Panc1 (cell line): ENCODE measurements around the gene NUAK2. TPM values are rescaled to one million over a fixed set of nuclear protein-coding genes. Genes with fewer than 3 reads are reported as not detected.

Source experiments
- ATAC-seq: fragments of 200-7000 bp; cut with Tn5 transposase; 2 replicates; pipeline ENCODE4 v1.9.1; 2020; ENCODE audit warnings: mild to moderate bottlenecking, moderate library complexity
- BruUV-seq: library from RNA; stranded (reverse); fragments of 400-500 nt; replicated peaks from 2 replicates; lab custom pipeline; 2021; lab: Mats Ljungman, UMichigan
- CTCF ChIA-PET: fragments of 300-600 bp; sonication (Branson Sonifier 250); formaldehyde crosslinking; loops from one replicate; lab custom pipeline; 2022; ENCODE audit warnings: antibody characterized with exemption; lab: Charles Lee
- POLR2A ChIA-PET: fragments of 300-600 bp; sonication (Branson Sonifier 250); formaldehyde crosslinking; loops from one replicate; lab custom pipeline; 2022; ENCODE audit warnings: antibody characterized with exemption; lab: Charles Lee
- DNase-seq: peaks from one replicate; pipeline ENCODE4 v3.0.0-alpha.2; 2010; ENCODE audit warnings: low read depth, low spot score
- H3K27ac ChIP-seq: 2 replicates; pipeline ENCODE4 v1.5.1; 2011; ENCODE audit warnings: mild to moderate bottlenecking, low read length, inconsistent platforms
- H3K27me3 ChIP-seq: fragments of 200-500 bp; sonication (Bioruptor generic); 2 replicates; pipeline ENCODE4 v1.6.0; 2014; ENCODE audit warnings: low read length, inconsistent platforms; ENCODE audit not compliant: control insufficient read depth, insufficient read depth
- H3K36me3 ChIP-seq: fragments of 200-500 bp; sonication (Bioruptor generic); 2 replicates; pipeline ENCODE4 v1.5.1; 2014; ENCODE audit warnings: inconsistent platforms, mild to moderate bottlenecking, low read length, moderate library complexity; ENCODE audit not compliant: control insufficient read depth, insufficient read depth
- H3K4me1 ChIP-seq: 2 replicates; pipeline ENCODE4 v1.5.1; 2011; ENCODE audit warnings: inconsistent platforms, mild to moderate bottlenecking, low read length, moderate library complexity; ENCODE audit not compliant: control insufficient read depth, insufficient read depth
- H3K4me3 ChIP-seq, 2 experiments: 2 replicates each; pipeline ENCODE4 v1.5.1; 2011 to 2012; ENCODE audit warnings: low read depth in 2 of 2, low read length in 2 of 2, mild to moderate bottlenecking in 2 of 2, inconsistent platforms in 1 of 2, moderate library complexity in 1 of 2
- H3K9me3 ChIP-seq: fragments of 200-500 bp; sonication (Bioruptor generic); 2 replicates; pipeline ENCODE4 v1.5.1; 2014; ENCODE audit warnings: low read depth, mild to moderate bottlenecking, inconsistent platforms, low read length, moderate library complexity; ENCODE audit not compliant: control insufficient read depth, insufficient read depth
- POLR2AphosphoS5 ChIP-seq: IDR thresholded peaks from 2 replicates; pipeline ENCODE4 v1.6.1; 2012; ENCODE audit warnings: mild to moderate bottlenecking, low read depth, low read length, moderate library complexity
- SIN3A ChIP-seq: IDR thresholded peaks from 2 replicates; pipeline ENCODE4 v1.6.1; 2012; ENCODE audit warnings: low read depth, mild to moderate bottlenecking, low read length, moderate library complexity, borderline replicate concordance; ENCODE audit not compliant: insufficient read depth
- TCF7L2 ChIP-seq: IDR thresholded peaks from 2 replicates; pipeline ENCODE4 v1.6.1; 2011; ENCODE audit warnings: mild to moderate bottlenecking, low read depth, low read length, inconsistent platforms
- in situ Hi-C: cut with HindIII; loops from 2 replicates; pipeline ENCODE4 v1.10.0; 2016; ENCODE audit warnings: low sequenced_read_pairs, low pct_unique_long_range_greater_than_20kb
- intact Hi-C: fragments of 100-400 bp; cut with micrococcal nuclease; formaldehyde crosslinking; loops from one replicate; pipeline ENCODE4 v1.10.0; 2022; ENCODE audit not compliant: unreplicated experiment
- total RNA-seq: library from RNA; stranded (reverse); gene quantifications from one replicate; pipeline ENCODE4 v1.2.1, GENCODE V29; 2021; ENCODE audit not compliant: unreplicated experiment
- TF ChIP-seq, protein P1 (sequence below): fragments of 450-650 bp; IDR thresholded peaks from 2 replicates; pipeline ENCODE4 v1.5.1; 2017; ENCODE audit warnings: mild to moderate bottlenecking
- TF ChIP-seq, protein P2 (sequence below), 2 experiments: IDR thresholded peaks; 2 replicates each; pipeline ENCODE4 v1.6.1; 2011 to 2012; ENCODE audit warnings: low read depth in 2 of 2, control low read depth in 1 of 2, low read length in 1 of 2, mild to moderate bottlenecking in 1 of 2, moderate library complexity in 1 of 2; ENCODE audit not compliant: insufficient read depth in 1 of 2

Gene NUAK2
- total RNA-seq, 1 experiment from 2014 or later: 17.4 TPM

- POLR2A ChIA-PET: no interaction called here
- intact Hi-C loops (no loop called here), in situ Hi-C loops (no loop called here)
- DNase-seq (no peak), ATAC-seq (no peak)
- peak overlapping the region; percentile 53 for H3K27ac ChIP-seq
- peaks cover 27% of the 10 kb centered on the region for H3K4me1 ChIP-seq
- no TSS peak for BruUV-seq
- no peaks in the 10 kb centered on the region for H3K9me3 ChIP-seq
- TF ChIP-seq POLR2AphosphoS5 (no peak), TCF7L2 (no peak), SIN3A (no peak)
- TF ChIP-seq, protein P1, sequence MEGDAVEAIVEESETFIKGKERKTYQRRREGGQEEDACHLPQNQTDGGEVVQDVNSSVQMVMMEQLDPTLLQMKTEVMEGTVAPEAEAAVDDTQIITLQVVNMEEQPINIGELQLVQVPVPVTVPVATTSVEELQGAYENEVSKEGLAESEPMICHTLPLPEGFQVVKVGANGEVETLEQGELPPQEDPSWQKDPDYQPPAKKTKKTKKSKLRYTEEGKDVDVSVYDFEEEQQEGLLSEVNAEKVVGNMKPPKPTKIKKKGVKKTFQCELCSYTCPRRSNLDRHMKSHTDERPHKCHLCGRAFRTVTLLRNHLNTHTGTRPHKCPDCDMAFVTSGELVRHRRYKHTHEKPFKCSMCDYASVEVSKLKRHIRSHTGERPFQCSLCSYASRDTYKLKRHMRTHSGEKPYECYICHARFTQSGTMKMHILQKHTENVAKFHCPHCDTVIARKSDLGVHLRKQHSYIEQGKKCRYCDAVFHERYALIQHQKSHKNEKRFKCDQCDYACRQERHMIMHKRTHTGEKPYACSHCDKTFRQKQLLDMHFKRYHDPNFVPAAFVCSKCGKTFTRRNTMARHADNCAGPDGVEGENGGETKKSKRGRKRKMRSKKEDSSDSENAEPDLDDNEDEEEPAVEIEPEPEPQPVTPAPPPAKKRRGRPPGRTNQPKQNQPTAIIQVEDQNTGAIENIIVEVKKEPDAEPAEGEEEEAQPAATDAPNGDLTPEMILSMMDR: no peak
- TF ChIP-seq, protein P2, sequence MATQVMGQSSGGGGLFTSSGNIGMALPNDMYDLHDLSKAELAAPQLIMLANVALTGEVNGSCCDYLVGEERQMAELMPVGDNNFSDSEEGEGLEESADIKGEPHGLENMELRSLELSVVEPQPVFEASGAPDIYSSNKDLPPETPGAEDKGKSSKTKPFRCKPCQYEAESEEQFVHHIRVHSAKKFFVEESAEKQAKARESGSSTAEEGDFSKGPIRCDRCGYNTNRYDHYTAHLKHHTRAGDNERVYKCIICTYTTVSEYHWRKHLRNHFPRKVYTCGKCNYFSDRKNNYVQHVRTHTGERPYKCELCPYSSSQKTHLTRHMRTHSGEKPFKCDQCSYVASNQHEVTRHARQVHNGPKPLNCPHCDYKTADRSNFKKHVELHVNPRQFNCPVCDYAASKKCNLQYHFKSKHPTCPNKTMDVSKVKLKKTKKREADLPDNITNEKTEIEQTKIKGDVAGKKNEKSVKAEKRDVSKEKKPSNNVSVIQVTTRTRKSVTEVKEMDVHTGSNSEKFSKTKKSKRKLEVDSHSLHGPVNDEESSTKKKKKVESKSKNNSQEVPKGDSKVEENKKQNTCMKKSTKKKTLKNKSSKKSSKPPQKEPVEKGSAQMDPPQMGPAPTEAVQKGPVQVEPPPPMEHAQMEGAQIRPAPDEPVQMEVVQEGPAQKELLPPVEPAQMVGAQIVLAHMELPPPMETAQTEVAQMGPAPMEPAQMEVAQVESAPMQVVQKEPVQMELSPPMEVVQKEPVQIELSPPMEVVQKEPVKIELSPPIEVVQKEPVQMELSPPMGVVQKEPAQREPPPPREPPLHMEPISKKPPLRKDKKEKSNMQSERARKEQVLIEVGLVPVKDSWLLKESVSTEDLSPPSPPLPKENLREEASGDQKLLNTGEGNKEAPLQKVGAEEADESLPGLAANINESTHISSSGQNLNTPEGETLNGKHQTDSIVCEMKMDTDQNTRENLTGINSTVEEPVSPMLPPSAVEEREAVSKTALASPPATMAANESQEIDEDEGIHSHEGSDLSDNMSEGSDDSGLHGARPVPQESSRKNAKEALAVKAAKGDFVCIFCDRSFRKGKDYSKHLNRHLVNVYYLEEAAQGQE (IDR thresholded peaks at IDR 0.05; ENCODE audit: insufficient read depth in 1 of 2, low read depth in 2 of 2, low read length in 1 of 2): no peak
- H3K36me3 ChIP-seq: no peaks in the 10 kb centered on the region
- H3K4me3 ChIP-seq: no peak overlapping the region
- CTCF ChIA-PET: interaction anchor here (1.5 kb wide), 2 partner anchors 13 to 38 kb away, joined by 4 read pairs; no protein-coding TSS in a partner anchor
- no peaks in the 10 kb centered on the region for H3K27me3 ChIP-seq
These were observed 34.5 kb downstream of the NUAK2 start for GRCh38 chr1:205287076-205287475.

GRCh38 chr1:205286335-205286950, 35.1 kb downstream of the NUAK2 start:
- ChIA-PET POLR2A (no interaction called here), CTCF (interaction anchor here (0.7 kb wide), 1 partner anchor 111 kb away, joined by 11 read pairs; no protein-coding TSS in a partner anchor)
- no peak for TF ChIP-seq POLR2AphosphoS5
- Histone ChIP-seq H3K4me1 (peaks cover 27% of the 10 kb centered on the region), H3K27me3 (no peaks in the 10 kb centered on the region), H3K9me3 (no peaks in the 10 kb centered on the region), H3K27ac (no peak overlapping the region; the same call in 1 of the 2 replicates), H3K36me3 (no peaks in the 10 kb centered on the region), H3K4me3 (no peak overlapping the region)
- in situ Hi-C loops (no loop called here), intact Hi-C loops (no loop called here)
- ATAC-seq (no peak), DNase-seq (no peak)
- no TSS peak for BruUV-seq
